ENCODE measurements around the gene SLC3A2.

The SLC3A2 gene

GRCh38 chr11:62856333-62856895 lies 24.3 kb upstream of the SLC3A2 start:
- TF ChIP-seq CTCF (IDR thresholded peaks at IDR 0.05), result no peak

GRCh38 chr11:62857541-62857982 lies 23.1 kb upstream of the SLC3A2 start:
- TF ChIP-seq CTCF (IDR thresholded peaks at IDR 0.05), result no peak

GRCh38 chr11:62858201-62858600 lies 22.5 kb upstream of the SLC3A2 start:
- TF ChIP-seq CTCF (IDR thresholded peaks at IDR 0.05), result no peak

- no peak for TF ChIP-seq CTCF (IDR thresholded peaks at IDR 0.05)
Measured at GRCh38 chr11:62860835-62861563, 19.7 kb upstream of the SLC3A2 start.

GRCh38 chr11:62863687-62864335 lies 16.9 kb upstream of the SLC3A2 start:
- no peak for TF ChIP-seq CTCF (IDR thresholded peaks at IDR 0.05)

GRCh38 chr11:62865635-62866034 lies 15.1 kb upstream of the SLC3A2 start:
- no peak for TF ChIP-seq CTCF (IDR thresholded peaks at IDR 0.05)

- no peak for TF ChIP-seq CTCF (IDR thresholded peaks at IDR 0.05)
Measured at GRCh38 chr11:62874851-62875250, 5.8 kb upstream of the SLC3A2 start.

Measured in LNCAP (cell line).